K562 (cell line): ENCODE measurements around the gene WDR54. TPM values are rescaled to one million over a fixed set of nuclear protein-coding genes. Genes with fewer than 3 reads are reported as not detected.

Experiments
- ATAC-seq: fragments of 200-7000 bp; cut with Tn5 transposase; 3 replicates; pipeline ENCODE4 v1.9.1; 2020; ENCODE audit warnings: moderate library complexity
- BruUV-seq: library from RNA; stranded (reverse); fragments of 400-500 nt; replicated peaks from 2 replicates; lab custom pipeline; 2021; lab: Mats Ljungman, UMichigan
- CTCF ChIA-PET: fragments of 300-600 bp; formaldehyde crosslinking; extraction: SDS; loops from one replicate; lab custom pipeline; 2021; ENCODE audit warnings: low intra/inter-chr PET ratio; lab: Yijun Ruan, JAX
- POLR2A ChIA-PET: fragments of 300-600, 350-650 bp; sonication (Branson Sonifier 250); formaldehyde crosslinking; extraction: SDS; loops from one replicate; lab custom pipeline; 2021; ENCODE audit warnings: antibody characterized with exemption, inconsistent platforms; lab: Yijun Ruan, JAX
- DNase-seq, 4 experiments: peaks; one replicate each; pipeline versions ENCODE4 v3.0.0 to v3.0.0-alpha.2; 2011 to 2018; ENCODE audit warnings: low spot score in 3 of 4, mixed read lengths in 3 of 4; ENCODE audit errors: extremely low read depth in 1 of 4
- FAIRE-seq: peaks from 2 replicates; lab custom pipeline; 2011; peaks lifted over from hg19 to GRCh38; lab: Jason Lieb, UNC
- H2AFZ ChIP-seq: 2 replicates; pipeline ENCODE4 v1.6.0; 2011; ENCODE audit warnings: low read depth, low read length, control low read depth, inconsistent platforms
- H3K27ac ChIP-seq: fragments of 200-600 bp; 3 replicates; pipeline ENCODE4 v1.8.0; 2011; ENCODE audit warnings: low read depth, mild to moderate bottlenecking, control low read depth, inconsistent platforms, low read length, moderate library complexity, mixed read lengths; ENCODE audit errors: extremely low read depth
- H3K27me3 ChIP-seq, 2 experiments: fragments of 300-600 bp in 1 of 2; 2 replicates in 1 of 2; 3 replicates in 1 of 2; pipeline versions ENCODE4 v1.6.0 to v1.8.0; 2011; ENCODE audit warnings: inconsistent platforms in 2 of 2, low read length in 2 of 2, mild to moderate bottlenecking in 1 of 2, mixed read lengths in 1 of 2, moderate library complexity in 1 of 2; ENCODE audit not compliant: control insufficient read depth in 2 of 2, insufficient read depth in 2 of 2
- H3K36me3 ChIP-seq: fragments of 300-600 bp; 3 replicates; pipeline ENCODE4 v1.8.0; 2011; ENCODE audit warnings: mild to moderate bottlenecking, low read length, inconsistent platforms; ENCODE audit not compliant: control insufficient read depth, insufficient read depth
- H3K4me1 ChIP-seq, 2 experiments: fragments of 200-600 bp in 1 of 2; replicated peaks in 1 of 2; 2 replicates in 1 of 2; 3 replicates in 1 of 2; pipeline versions ENCODE4 v1.5.1 to v1.8.0; 2011; ENCODE audit warnings: inconsistent platforms in 2 of 2, low read length in 2 of 2, mild to moderate bottlenecking in 1 of 2, mixed read lengths in 1 of 2, moderate library complexity in 1 of 2; ENCODE audit not compliant: control insufficient read depth in 2 of 2, insufficient read depth in 2 of 2
- H3K4me2 ChIP-seq: 2 replicates; pipeline ENCODE4 v1.6.1; 2011; ENCODE audit warnings: low read length, control low read depth, inconsistent platforms, mixed read lengths; ENCODE audit not compliant: insufficient read depth
- H3K4me3 ChIP-seq: fragments of 200-600 bp; sonication (generic), shearing (Covaris generic); 2 replicates; pipeline ENCODE4 v1.5.1; 2016; ENCODE audit warnings: control low read depth, inconsistent platforms
- H3K79me2 ChIP-seq: fragments of 200-600 bp; 3 replicates; pipeline ENCODE4 v1.8.0; 2011; ENCODE audit warnings: low read length, inconsistent platforms; ENCODE audit not compliant: control insufficient read depth, insufficient read depth
- H3K9ac ChIP-seq, 2 experiments: 2 replicates each; pipeline versions ENCODE4 v1.6.0 to v1.6.1; 2011; ENCODE audit warnings: low read depth in 2 of 2, low read length in 2 of 2, control low read depth in 1 of 2, inconsistent platforms in 1 of 2, mild to moderate bottlenecking in 1 of 2, mixed read lengths in 1 of 2; ENCODE audit not compliant: insufficient read depth in 1 of 2
- H3K9me1 ChIP-seq: one replicate; pipeline ENCODE4 v1.6.0; 2011; ENCODE audit warnings: inconsistent platforms, mild to moderate bottlenecking, low read length, moderate library complexity; ENCODE audit not compliant: control insufficient read depth, insufficient read depth
- H3K9me3 ChIP-seq: replicated peaks from 2 replicates; pipeline ENCODE4 v1.5.1; 2011; ENCODE audit warnings: low read depth, low read length, inconsistent platforms; ENCODE audit not compliant: control insufficient read depth, insufficient read depth
- H4K20me1 ChIP-seq: replicated peaks from 2 replicates; pipeline ENCODE4 v1.6.1; 2011; ENCODE audit warnings: low read length, inconsistent platforms, mixed read lengths; ENCODE audit not compliant: control insufficient read depth, insufficient read depth
- CBFA2T3 ChIP-seq: fragments of 450-650 bp; IDR thresholded peaks from 2 replicates; pipeline ENCODE4 v1.6.1; 2017
- CHAMP1 ChIP-seq: fragments of 450-650 bp; IDR thresholded peaks from 2 replicates; pipeline ENCODE4 v1.6.1; 2016; ENCODE audit warnings: mild to moderate bottlenecking
- CTBP1 ChIP-seq: fragments of 450-650 bp; IDR thresholded peaks from 2 replicates; pipeline ENCODE4 v1.6.1; 2016; ENCODE audit warnings: borderline replicate concordance
- DDX20 ChIP-seq: fragments of 450-650 bp; IDR thresholded peaks from 2 replicates; pipeline ENCODE4 v1.6.1; 2016; ENCODE audit warnings: missing genetic modification characterization, low read depth, mild to moderate bottlenecking, missing compliant biosample characterization, moderate library complexity
- ESRRB ChIP-seq: fragments of 250-450 bp; sonication (Bioruptor Pico); IDR thresholded peaks from 2 replicates; pipeline ENCODE4 v1.5.0; 2020; ENCODE audit warnings: mild to moderate bottlenecking, moderate library complexity, borderline replicate concordance
- GATA2 ChIP-seq: sonication (generic); formaldehyde crosslinking; IDR thresholded peaks from 2 replicates; pipeline ENCODE4 v1.4.0; 2020; ENCODE audit warnings: mild to moderate bottlenecking, missing genetic modification reagents
- POLR3A ChIP-seq: IDR thresholded peaks from 2 replicates; pipeline ENCODE4 v1.6.1; 2011; ENCODE audit warnings: borderline replicate concordance, mild to moderate bottlenecking, moderate library complexity; ENCODE audit not compliant: insufficient read length, insufficient read depth; ENCODE audit errors: extremely low read depth
- ZNF431 ChIP-seq: sonication (generic); formaldehyde crosslinking; IDR thresholded peaks from 2 replicates; pipeline ENCODE4 v1.8.0; 2022; ENCODE audit warnings: mild to moderate bottlenecking, missing genetic modification reagents
- ZNF584 ChIP-seq: fragments of 200-800 bp; sonication (Bioruptor generic); IDR thresholded peaks from 2 replicates; pipeline ENCODE4 v1.6.1; 2016; ENCODE audit warnings: low read depth, mild to moderate bottlenecking, missing genetic modification characterization, missing compliant biosample characterization
- WGBS: fragments of 100-300 bp; shearing (Covaris generic); methylation state at CpG from one replicate; pipeline ENCODE4 v1.1.6; 2016; ENCODE audit warnings: low coverage, mixed read lengths; ENCODE audit not compliant: insufficient coverage; ENCODE audit errors: missing lambda C conversion rate; 5-methylcytosine and 5-hydroxymethylcytosine counted together
- in situ Hi-C: fragments of 300-500 bp; cut with MboI; formaldehyde crosslinking; loops from 4 replicates; pipeline ENCODE4 v1.15.0; 2018; ENCODE audit warnings: inconsistent platforms, mixed read lengths
- intact Hi-C: fragments of 100-400 bp; cut with micrococcal nuclease; formaldehyde crosslinking; loops from 2 replicates; pipeline ENCODE4 v1.14.2; 2022
- polyA plus RNA-seq, 8 experiments: library from polyadenylated mRNA; depleted of rRNA in 4 of 8; stranded (reverse) in 5 of 8; unstranded in 3 of 8; fragments of >200 nt; fragmentation: Nextera tagmentation in 2 of 8; fragmentation: Illumina TruSeq in 1 of 8; extraction: Ambion mirVana in 2 of 8; extraction: Trizol in 1 of 8; gene quantifications; 2 replicates each; pipeline versions ENCODE4 v1.2.1 to v1.2.3, GENCODE V29; 2011 to 2014; ENCODE audit warnings: inconsistent platforms in 1 of 8, missing spikeins in 1 of 8
- total RNA-seq, 7 experiments: library from RNA; depleted of rRNA in 6 of 7; stranded (reverse); fragments of >200 nt in 6 of 7; fragmentation: Illumina TruSeq in 2 of 7; extraction: Trizol in 2 of 7; gene quantifications; 2 replicates each; pipeline versions ENCODE4 v1.2.1 to v1.2.3, GENCODE V29; 2011 to 2021; ENCODE audit warnings: low replicate concordance in 1 of 7
- TF ChIP-seq, protein P1 (sequence below): fragments of 250-450 bp; sonication (Bioruptor Pico); IDR thresholded peaks from 2 replicates; pipeline ENCODE4 v1.8.0; 2022; ENCODE audit warnings: inconsistent platforms, mild to moderate bottlenecking, moderate library complexity, borderline replicate concordance

Gene WDR54
- total and polyA plus RNA-seq, 9 of the 15 experiments (the other 6 are each of a cell fraction or from before 2014, with no cell fraction given) = 5.2 to 15.2 (median 7.4) TPM

DNA sequence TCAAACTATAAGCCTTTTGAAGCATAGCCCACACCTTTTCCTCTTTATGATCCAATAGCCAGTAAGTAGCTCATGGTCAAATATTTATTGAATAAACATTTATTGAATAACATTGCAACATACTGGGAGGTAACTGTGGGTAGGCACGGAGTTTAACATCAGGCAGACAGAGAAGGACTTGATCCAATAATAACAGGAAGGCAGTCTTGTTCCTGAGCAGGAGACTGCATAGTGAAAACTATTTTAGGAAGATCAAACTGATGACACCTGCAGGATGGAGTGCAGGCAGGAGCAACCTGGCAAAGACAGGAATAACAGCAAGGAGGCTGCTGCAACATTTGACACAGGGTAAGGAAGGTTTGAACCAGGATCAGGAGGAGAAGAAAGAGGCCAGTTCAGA is 38.3 kb upstream of the WDR54 start:
- Histone ChIP-seq H4K20me1 (peaks cover 3% of the 10 kb centered on the region; the same call in 1 of the 2 replicates), H3K36me3 (peaks cover 12% of the 10 kb centered on the region; the same call in 2 of the 3 replicates), H3K27me3 (no peaks in the 10 kb centered on the region), H3K79me2 (peaks cover 12% of the 10 kb centered on the region; the same call in 2 of the 3 replicates), H3K9me3 (no peaks in the 10 kb centered on the region), H3K4me2 (no peak overlapping the region), H3K4me3 (no peak overlapping the region), H3K9me1 (no peaks in the 10 kb centered on the region), H3K4me1 (peaks cover 8 to 24% of the 10 kb centered on the region in 2 experiments; a peak in 4 of 5 replicates), H2AFZ (no peak overlapping the region), H3K9ac (no peak overlapping the region), H3K27ac (no peak overlapping the region)
- intact Hi-C loops (no loop called here), in situ Hi-C loops (no loop called here)
- POLR2A ChIA-PET = interaction anchor here (0.6 kb wide), 1 partner anchor 8 kb away, joined by 3 read pairs; no protein-coding TSS in a partner anchor
- DNase-seq (no peak), ATAC-seq (no peak), FAIRE-seq (no peak)
- 29% methylated on average over 1 of the region's 1 CpG for WGBS
- CTCF ChIA-PET = no interaction called here
- no TSS peak for BruUV-seq
- no peak for TF ChIP-seq CTBP1

- Histone ChIP-seq H4K20me1 (peaks cover 3% of the 10 kb centered on the region; the same call in 1 of the 2 replicates), H3K9me1 (no peaks in the 10 kb centered on the region)
Observed at GRCh38 chr2:74384051-74384450, 37.5 kb upstream of the WDR54 start.

More at GRCh38 chr2:74384051-74384450, 37.5 kb upstream of the WDR54 start:
- WGBS = 62% methylated on average over 3 of the region's 3 CpGs
- no peak for DNase-seq
- Histone ChIP-seq H3K27ac (no peak overlapping the region), H2AFZ (no peak overlapping the region), H3K9me3 (no peaks in the 10 kb centered on the region), H3K36me3 (peaks cover 12% of the 10 kb centered on the region; the same call in 2 of the 3 replicates), H3K27me3 (no peaks in the 10 kb centered on the region), H3K4me1 (peaks cover 8 to 24% of the 10 kb centered on the region in 2 experiments; a peak in 4 of 5 replicates), H3K4me2 (no peak overlapping the region), H3K79me2 (peaks cover 17% of the 10 kb centered on the region; the same call in 2 of the 3 replicates), H3K4me3 (no peak overlapping the region), H3K9ac (no peak overlapping the region)
- POLR2A ChIA-PET = no interaction called here
- intact Hi-C loops (no loop called here), in situ Hi-C loops (no loop called here)
- TF ChIP-seq ZNF431 (CRISPR knock-in tag) (no peak), CHAMP1 (no peak), GATA2 (CRISPR knock-in tag) (no peak), ZNF584 (no peak), POLR3A (no peak), DDX20 (tag) (no peak), ESRRB (CRISPR knock-in tag) (no peak), CBFA2T3 (no peak)
- TF ChIP-seq, protein P1, sequence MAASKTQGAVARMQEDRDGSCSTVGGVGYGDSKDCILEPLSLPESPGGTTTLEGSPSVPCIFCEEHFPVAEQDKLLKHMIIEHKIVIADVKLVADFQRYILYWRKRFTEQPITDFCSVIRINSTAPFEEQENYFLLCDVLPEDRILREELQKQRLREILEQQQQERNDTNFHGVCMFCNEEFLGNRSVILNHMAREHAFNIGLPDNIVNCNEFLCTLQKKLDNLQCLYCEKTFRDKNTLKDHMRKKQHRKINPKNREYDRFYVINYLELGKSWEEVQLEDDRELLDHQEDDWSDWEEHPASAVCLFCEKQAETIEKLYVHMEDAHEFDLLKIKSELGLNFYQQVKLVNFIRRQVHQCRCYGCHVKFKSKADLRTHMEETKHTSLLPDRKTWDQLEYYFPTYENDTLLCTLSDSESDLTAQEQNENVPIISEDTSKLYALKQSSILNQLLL (CRISPR knock-in tag) = no peak
- CTCF ChIA-PET = no interaction called here
- FAIRE-seq = no peak
- BruUV-seq = no TSS peak
- ATAC-seq = no peak
